Measurements from ENCODE around the gene EGFLAM.

The EGFLAM gene

DNA sequence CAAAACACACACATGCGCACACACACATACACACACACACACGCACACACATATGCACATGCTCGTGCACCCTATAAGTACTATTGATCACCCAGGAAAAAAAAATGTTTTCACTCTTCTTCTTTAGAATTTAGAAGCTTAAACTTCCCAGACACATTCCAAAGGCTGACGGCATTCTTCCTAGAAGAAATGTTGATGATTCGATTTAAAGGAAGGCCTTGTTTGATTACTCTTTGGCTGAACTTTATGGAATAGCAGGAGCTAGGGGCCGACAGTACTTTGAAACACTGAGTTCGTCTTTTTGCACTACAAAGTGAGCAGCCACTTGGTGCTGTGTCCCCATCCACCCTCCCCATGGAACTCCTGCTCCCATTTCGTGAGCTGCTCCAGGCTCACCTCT is 113.2 kb downstream of the EGFLAM start:
- DNase-seq, result no peak

DNA sequence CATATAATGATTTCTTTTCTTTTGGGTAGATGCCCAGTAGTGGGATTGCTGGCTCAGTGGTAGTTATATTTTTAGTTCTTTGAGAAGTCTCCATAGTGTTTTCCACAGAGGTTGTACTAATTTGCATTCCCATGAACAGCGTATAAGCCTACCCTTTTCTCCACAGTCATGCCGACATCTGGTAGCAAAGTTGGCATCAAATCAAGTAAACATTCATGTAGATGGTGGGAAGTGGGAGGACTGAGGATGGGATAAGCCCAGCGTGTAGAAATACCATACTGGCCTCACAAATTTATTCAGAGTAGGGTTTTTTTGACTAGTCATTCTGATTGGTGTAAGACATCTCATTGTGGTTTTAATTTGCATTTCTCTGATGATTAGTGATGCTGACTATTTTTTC is 115.4 kb downstream of the EGFLAM start:
- DNase-seq, result no peak

GRCh38 chr5:38375423-38375822 is 117.1 kb downstream of the EGFLAM start:
- no peak for DNase-seq

GRCh38 chr5:38376404-38376803 is 118.0 kb downstream of the EGFLAM start:
- no peak for DNase-seq

DNA sequence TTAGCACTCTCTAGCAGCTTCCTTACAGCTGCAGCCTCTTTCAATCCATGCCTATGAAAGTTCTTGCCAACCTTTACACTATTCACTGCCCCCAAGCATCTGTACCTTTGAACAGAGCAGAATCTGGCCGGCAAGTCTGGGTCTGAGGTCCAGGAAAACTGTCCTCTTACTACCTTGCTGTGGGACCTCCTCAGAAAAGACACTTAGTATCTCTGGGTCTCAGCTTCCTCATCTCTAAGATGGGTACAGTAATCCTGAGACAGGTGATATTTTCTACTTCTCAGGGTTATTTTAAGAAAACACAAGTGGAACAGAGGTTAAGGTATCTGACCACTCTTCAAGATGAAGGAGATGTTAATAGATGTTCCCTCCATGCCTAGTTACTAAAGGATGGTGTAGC is 120.2 kb downstream of the EGFLAM start:
- no peak for DNase-seq

DNA sequence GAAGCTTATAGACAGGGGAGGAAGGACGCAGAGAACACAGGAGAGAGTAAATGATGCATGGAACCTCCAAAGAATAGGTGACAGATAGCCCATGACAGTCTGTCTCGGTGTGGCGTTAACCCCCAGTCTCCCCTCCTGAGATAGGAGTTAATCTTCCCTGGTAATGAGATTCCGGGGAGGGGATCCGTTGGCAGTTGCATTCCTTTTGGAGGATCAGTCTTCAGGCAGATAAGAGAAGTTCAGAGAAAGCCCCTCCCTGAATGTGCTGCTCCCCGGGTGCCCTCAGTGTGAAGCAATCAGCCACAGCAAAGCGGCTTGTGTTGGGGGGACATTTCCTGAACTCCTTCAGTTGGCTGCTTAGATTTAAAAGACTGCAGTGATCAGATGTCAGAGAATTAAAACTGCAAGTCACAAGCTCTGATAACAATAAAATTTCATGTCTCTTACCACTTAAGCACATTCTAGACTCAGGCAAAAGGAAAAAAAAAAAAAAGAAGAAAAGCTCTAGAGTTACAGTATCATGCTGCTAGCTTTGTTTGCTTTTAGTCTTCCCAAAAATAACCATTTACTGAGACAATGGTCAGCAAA is 121.1 kb downstream of the EGFLAM start:
- no peak for DNase-seq

DNA sequence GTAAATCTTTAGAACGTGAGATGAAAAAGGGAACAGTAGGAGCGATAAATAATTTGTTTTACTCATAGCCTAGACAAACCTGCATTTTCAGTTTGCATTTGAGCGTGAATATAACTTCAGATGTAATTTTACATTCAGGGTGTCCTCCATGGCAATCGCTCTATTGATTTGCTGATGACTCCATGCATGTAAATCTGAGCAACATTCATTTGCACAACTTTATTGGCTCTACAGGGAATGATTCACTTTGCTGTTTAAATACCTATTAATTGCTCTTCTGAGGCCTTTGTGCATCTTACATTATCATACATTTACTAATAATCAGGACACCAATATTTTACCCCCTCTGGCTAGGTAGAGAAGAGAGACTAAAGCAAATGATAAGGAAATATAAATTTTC is 122.2 kb downstream of the EGFLAM start:
- no peak for DNase-seq

DNA sequence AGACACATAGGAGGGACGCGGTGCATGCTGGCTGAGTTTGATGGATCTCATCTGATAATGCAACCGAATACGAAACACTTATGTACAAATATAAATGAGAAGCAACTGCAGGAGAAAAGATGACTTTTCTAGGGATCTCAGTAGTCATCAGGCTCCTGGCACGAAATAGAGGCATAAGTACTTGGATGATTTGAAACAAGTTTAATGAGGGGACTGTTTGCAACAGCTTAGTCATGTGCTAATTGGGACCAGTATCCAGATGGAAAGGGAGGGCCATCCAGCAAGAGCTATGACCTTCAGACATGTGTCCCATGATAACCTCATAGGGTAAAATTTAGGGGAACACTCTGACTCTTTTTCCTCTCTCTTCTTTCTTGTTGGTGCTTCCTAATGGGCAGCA is 123.0 kb downstream of the EGFLAM start:
- no peak for DNase-seq

GRCh38 chr5:38382898-38383297 is 124.5 kb downstream of the EGFLAM start:
- DNase-seq, result peak in 45 of 56 donors; percentile 1 to 63 (median 20)

- DNase-seq, result no peak
These were observed 125.3 kb downstream of the EGFLAM start for GRCh38 chr5:38383701-38384100.

DNA sequence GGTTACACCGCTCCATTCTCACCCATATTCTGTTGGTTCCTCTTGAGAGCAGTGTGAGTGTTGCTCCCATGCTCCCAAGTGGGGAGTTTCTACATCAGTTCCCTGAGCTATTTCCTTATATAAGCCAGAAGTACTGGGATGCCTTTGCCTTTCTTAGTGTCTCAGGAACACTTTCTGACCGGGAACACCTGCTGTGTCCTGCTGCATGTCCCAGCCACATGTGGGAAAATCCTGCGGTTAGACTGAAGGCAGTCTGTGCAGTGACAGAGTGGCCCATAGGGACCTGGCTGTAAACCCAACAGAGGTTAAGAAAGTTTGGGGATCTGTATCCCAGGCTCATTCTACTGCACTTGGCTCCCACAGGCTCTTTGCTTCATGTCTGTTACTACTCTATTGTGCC is 126.0 kb downstream of the EGFLAM start:
- no peak for DNase-seq

DNA sequence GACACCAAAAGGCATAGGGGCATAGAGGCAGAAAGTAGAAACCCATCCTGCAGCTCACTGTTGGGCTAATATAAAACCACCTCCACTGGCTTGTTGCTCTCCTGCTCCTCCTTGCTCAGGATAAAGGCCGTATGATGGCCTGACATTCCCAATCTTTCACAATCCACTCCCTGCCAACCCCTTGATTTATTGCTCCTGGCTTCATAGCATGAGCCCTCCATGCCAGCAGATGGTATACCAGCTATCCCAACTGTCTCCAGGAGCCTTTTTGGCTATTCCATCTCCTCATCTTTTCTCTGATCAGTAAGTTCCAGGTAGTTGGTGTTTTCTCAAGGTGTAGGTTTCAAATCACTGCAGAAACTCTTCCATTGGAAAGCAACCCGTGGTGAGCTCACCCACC is 128.8 kb downstream of the EGFLAM start:
- DNase-seq, result no peak

DNA sequence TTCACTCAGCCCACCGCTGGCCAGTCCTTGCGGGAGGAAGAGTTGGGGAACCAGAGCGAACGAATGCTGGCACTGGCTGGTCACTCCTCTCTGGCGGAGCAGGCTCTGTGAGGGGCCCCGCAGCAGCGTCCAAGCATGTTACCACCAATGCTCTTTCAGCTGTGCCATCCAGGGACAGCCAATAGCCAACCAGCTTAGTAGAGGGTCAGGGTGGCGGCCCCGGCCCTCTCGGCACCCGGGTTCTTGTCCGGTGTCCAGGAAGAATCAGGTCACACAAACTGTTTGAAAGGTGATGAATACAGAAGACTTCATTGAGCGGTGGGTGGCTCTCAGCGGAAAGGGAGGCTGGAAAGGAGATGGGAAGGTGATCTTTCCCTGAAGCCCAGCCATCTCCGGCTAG is 135.3 kb downstream of the EGFLAM start:
- DNase-seq, result no peak

DNA sequence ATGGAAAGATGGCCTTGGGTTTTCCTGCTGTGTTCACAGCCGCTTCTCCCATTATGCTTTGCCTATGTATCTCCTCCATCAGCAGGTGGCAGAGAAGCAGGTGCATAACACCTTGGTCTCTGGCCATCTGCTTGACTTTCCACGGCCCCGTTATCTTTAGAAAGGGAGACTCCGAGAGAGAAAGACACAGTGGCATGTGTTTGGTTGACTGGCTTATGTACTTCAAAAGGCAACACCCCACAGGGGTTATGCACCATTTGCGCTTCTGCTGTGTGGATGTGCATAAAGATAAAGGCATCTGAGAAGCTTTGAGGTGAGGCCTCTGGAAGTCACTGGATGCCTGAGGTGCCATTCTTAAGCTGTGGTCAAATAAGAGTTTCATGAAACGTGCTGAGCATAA is 138.4 kb downstream of the EGFLAM start:
- DNase-seq, result no peak

DNA sequence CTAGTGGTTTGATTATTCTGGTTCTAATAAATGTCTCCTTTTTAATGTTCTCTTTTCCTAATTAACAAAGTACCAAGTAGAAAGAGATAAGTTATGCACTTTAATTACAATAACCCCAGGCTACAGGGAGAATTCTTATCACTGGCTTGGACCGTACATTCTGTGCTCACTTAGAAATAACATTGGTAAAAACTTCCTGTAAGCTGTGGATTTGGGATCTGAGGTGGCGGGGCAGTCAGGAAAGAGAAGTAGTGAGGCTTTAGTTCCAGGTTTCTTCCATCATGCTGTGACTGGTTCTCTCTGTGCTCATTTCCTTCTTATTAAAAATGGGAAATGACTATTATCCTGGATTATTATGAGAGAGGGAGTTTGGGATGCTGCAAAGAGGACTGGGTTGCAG is 142.0 kb downstream of the EGFLAM start:
- no peak for DNase-seq

- no peak for DNase-seq
These were observed 142.8 kb downstream of the EGFLAM start for GRCh38 chr5:38401145-38401544.

GRCh38 chr5:38403406-38403805 is 145.0 kb downstream of the EGFLAM start:
- no peak for DNase-seq

GRCh38 chr5:38403877-38404635 is 145.7 kb downstream of the EGFLAM start:
- no peak for DNase-seq

- no peak for DNase-seq
These were observed 146.4 kb downstream of the EGFLAM start for GRCh38 chr5:38404667-38405276.

GRCh38 chr5:38408446-38409198 is 150.3 kb downstream of the EGFLAM start:
- DNase-seq, result no peak

DNA sequence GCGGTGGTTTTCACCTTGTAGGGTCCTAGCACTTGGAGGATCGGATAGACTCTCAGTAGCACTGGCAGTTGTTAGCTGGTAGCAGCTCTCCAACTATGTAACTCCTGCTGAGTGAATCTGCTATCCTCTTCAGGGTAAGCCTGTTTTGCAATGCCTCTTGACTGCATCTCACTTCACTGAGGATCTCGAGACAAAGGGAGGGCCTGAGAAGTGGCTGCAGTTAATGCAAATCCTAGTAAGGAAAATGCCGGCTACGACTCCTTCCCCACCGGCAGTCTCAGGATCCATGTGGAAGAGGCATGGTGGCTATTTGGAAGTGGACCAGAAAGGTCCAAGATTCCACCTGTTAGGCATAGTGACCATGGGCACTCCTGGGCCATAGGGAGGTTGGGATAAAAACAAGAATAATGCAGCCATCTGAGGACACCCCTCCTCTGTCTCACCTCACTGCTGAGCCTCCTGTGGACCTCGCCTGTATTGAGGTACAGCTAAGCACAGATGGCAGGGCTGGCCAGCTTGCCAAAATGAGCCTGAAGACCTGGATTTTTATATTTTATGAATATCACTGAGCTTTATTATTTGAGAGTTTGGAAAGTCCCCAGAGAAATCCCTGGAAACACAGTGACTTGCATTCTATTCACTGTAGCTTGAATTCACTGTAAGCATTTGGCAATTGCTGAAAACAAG is 152.1 kb downstream of the EGFLAM start:
- no peak for DNase-seq

- DNase-seq, result no peak
These were observed 155.3 kb downstream of the EGFLAM start for GRCh38 chr5:38413696-38414095.

Measured in nucleus accumbens (tissue), 56 donors.